Stomach (tissue), 4 donors: ENCODE results near the gene CNDP2.

Experiments
- CTCF ChIP-seq, 7 experiments: fragments of 450-650 bp in 4 of 7; fragments of 200-600 bp in 3 of 7; sonication (generic) in 3 of 7; IDR thresholded peaks; one replicate each; pipeline ENCODE4 v1.5.1; 2016 to 2019; ENCODE audit warnings: antibody characterized with exemption in 7 of 7, control low read depth in 2 of 7, mild to moderate bottlenecking in 1 of 7
- POLR2AphosphoS5 ChIP-seq, 3 donors: sonication (generic); formaldehyde crosslinking; IDR thresholded peaks; one replicate each; pipeline ENCODE4 v1.6.1; 2016; ENCODE audit warnings: antibody characterized with exemption in 3 of 3

GRCh38 chr18:74451148-74451547 lies 45.0 kb upstream of the CNDP2 start:
- TF ChIP-seq CTCF (IDR thresholded peaks at IDR 0.05), result no peak
- TF ChIP-seq POLR2AphosphoS5 (IDR thresholded peaks at IDR 0.05), result no peak
